Thyroid gland (tissue), 4 donors: ENCODE results near the gene ZNF503.

Experiments
- CTCF ChIP-seq, 6 experiments: fragments of 200-600 bp in 3 of 6; fragments of 450-650 bp in 3 of 6; sonication (generic) in 3 of 6; IDR thresholded peaks; one replicate each; pipeline ENCODE4 v1.5.1; 2016 to 2019; ENCODE audit warnings: antibody characterized with exemption in 6 of 6, mild to moderate bottlenecking in 2 of 6, inconsistent platforms in 1 of 6, moderate library complexity in 1 of 6
- POLR2A ChIP-seq, 2 donors: fragments of 450-650 bp; IDR thresholded peaks; one replicate each; pipeline ENCODE4 v1.6.1; 2017; ENCODE audit warnings: antibody characterized with exemption in 2 of 2, mild to moderate bottlenecking in 2 of 2, moderate library complexity in 1 of 2

GRCh38 chr10:75418293-75418692 lies 16.7 kb upstream of the ZNF503 start:
- TF ChIP-seq POLR2A (IDR thresholded peaks at IDR 0.05) (no peak), CTCF (IDR thresholded peaks at IDR 0.05) (no peak)
